HepG2 (cell line): ENCODE data around the gene STX1B. TPM values are rescaled to one million over a fixed set of nuclear protein-coding genes. Genes with fewer than 3 reads are reported as not detected.

Source experiments
- GFI1 ChIP-seq: sonication (generic); formaldehyde crosslinking; IDR thresholded peaks from 2 replicates; pipeline ENCODE4 v1.5.0; 2020; ENCODE audit warnings: missing genetic modification reagents, mild to moderate bottlenecking, borderline replicate concordance
- GZF1 ChIP-seq: sonication (generic); formaldehyde crosslinking; IDR thresholded peaks from 2 replicates; pipeline ENCODE4 v1.5.1; 2020; ENCODE audit warnings: mild to moderate bottlenecking, missing genetic modification reagents
- IKZF1 ChIP-seq: fragments of 450-650 bp; IDR thresholded peaks from 2 replicates; pipeline ENCODE4 v1.7.1; 2016
- KAT8 ChIP-seq: IDR thresholded peaks from 2 replicates; pipeline ENCODE4 v1.6.1; 2016; ENCODE audit warnings: missing genetic modification reagents, missing compliant biosample characterization
- KIAA2018 ChIP-seq: sonication (generic); formaldehyde crosslinking; IDR thresholded peaks from 2 replicates; pipeline ENCODE4 v1.5.0; 2020; ENCODE audit warnings: mild to moderate bottlenecking, missing genetic modification reagents, borderline replicate concordance
- MBNL3 ChIP-seq: fragments of 250-450 bp; sonication (Bioruptor Pico); conservative IDR thresholded peaks from 2 replicates; pipeline ENCODE4 v1.8.0; 2022; ENCODE audit warnings: mild to moderate bottlenecking, inconsistent platforms
- SIN3B ChIP-seq: fragments of 150-350 bp; IDR thresholded peaks from 2 replicates; pipeline ENCODE4 v1.6.1; 2014; ENCODE audit warnings: low read length
- SRSF1 ChIP-seq: fragments of 200-400 bp; formaldehyde crosslinking; optimal IDR thresholded peaks from 2 replicates; pipeline ENCODE3; 2017; ENCODE audit warnings: mild to moderate bottlenecking, low read depth, low read length, moderate library complexity
- ZNF317 ChIP-seq: sonication (generic); formaldehyde crosslinking; IDR thresholded peaks from 2 replicates; pipeline ENCODE4 v1.5.0; 2020; ENCODE audit warnings: mild to moderate bottlenecking, missing genetic modification reagents
- ZNF451 ChIP-seq: sonication (generic); formaldehyde crosslinking; IDR thresholded peaks from 2 replicates; pipeline ENCODE4 v1.5.0; 2020; ENCODE audit warnings: mild to moderate bottlenecking, missing genetic modification reagents
- ZNF549 ChIP-seq: sonication (generic); formaldehyde crosslinking; IDR thresholded peaks from 2 replicates; pipeline ENCODE4 v1.5.0; 2020; ENCODE audit warnings: missing genetic modification reagents
- ZNF616 ChIP-seq: sonication (generic); formaldehyde crosslinking; IDR thresholded peaks from 2 replicates; pipeline ENCODE4 v1.5.0; 2020; ENCODE audit warnings: low read depth, mild to moderate bottlenecking, missing genetic modification reagents
- ZNF816 ChIP-seq: sonication (generic); formaldehyde crosslinking; IDR thresholded peaks from 2 replicates; pipeline ENCODE4 v1.8.0; 2022; ENCODE audit warnings: missing genetic modification reagents, mild to moderate bottlenecking, borderline replicate concordance
- ZNF883 ChIP-seq: sonication (generic); formaldehyde crosslinking; IDR thresholded peaks from 2 replicates; pipeline ENCODE4 v1.5.1; 2020; ENCODE audit warnings: mild to moderate bottlenecking, missing genetic modification reagents; ENCODE audit errors: not compliant biosample characterization
- polyA plus RNA-seq, 8 experiments: library from polyadenylated mRNA; depleted of rRNA in 3 of 8; stranded (reverse) in 7 of 8; unstranded in 1 of 8; fragments of >200 nt; fragmentation: Illumina TruSeq in 4 of 8; extraction: Trizol in 4 of 8; gene quantifications; 2 replicates each; pipeline versions ENCODE4 v1.2.1 to v1.2.3, GENCODE V29; 2011 to 2016; ENCODE audit warnings: low read depth in 4 of 8, missing spikeins in 1 of 8, mixed read lengths in 1 of 8; ENCODE audit not compliant: insufficient read depth in 1 of 8
- total RNA-seq, 5 experiments: library from RNA; depleted of rRNA; stranded (reverse); fragments of >200 nt; fragmentation: Illumina TruSeq; extraction: Trizol; gene quantifications; 2 replicates each; pipeline ENCODE4 v1.2.3, GENCODE V29; 2016; ENCODE audit warnings: low read depth in 1 of 5
- TF ChIP-seq, protein P1 (sequence below): sonication (generic); formaldehyde crosslinking; IDR thresholded peaks from 2 replicates; pipeline ENCODE4 v1.4.0; 2020; ENCODE audit warnings: mild to moderate bottlenecking, missing genetic modification reagents
- TF ChIP-seq, protein P2 (sequence below): sonication (generic); formaldehyde crosslinking; IDR thresholded peaks from 2 replicates; pipeline ENCODE4 v1.4.0; 2020; ENCODE audit warnings: missing genetic modification reagents, mild to moderate bottlenecking, borderline replicate concordance

STX1B gene
- total and polyA plus RNA-seq, 2 of the 13 experiments (the other 11 are each of a cell fraction or from before 2014, with no cell fraction given): 2.1 to 3.0 TPM

DNA sequence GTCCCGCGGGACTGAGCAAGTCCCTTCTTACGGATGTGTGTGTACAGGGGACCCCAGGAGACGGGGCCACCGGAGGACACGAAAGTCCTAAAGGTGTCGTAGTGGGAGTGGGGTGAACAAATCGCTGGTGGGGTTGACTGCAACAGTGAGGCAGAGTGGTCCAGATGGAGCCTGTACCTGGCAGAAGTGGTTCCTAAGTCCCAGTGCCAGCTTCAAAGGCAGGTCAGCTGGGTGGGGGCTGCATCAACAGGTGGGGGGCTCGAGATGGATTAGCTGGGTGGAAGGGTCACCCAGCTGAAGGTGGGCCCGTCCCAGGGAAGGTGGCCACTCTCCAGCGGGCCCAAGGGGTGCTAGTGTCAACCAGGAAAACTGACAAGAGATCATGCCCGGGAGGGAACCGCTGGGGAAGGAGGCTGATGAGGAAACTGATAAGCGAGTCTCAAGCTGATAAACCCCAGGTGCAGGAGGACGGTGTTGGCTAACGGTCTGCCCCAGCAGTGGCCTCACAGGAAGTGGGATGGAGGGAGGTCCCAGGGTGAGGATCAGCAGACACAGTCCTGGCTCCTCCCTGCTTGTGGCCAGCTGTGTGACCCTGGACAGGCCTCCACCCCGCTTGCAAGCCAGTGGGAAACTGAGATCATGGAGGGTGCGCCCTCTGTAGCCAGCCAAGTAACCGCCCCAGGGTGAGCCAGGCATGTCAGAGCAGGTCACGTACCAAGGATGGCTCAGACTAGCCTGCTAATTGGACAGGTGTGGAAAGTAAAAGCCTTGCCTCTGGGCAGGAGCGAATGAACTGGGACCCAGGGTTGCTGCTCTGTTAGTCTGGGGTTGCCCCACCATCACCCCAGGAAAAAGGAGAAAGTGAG lies 60.6 kb downstream of the STX1B start (continued):
- TF ChIP-seq ZNF883 (CRISPR knock-in tag) (no peak), ZNF451 (CRISPR knock-in tag) (peak; percentile 53; the same call in 1 of the 2 replicates), IKZF1 (no peak), ZNF317 (CRISPR knock-in tag) (peak; percentile 77; the same call in 1 of the 2 replicates), SIN3B (no peak), ZNF616 (no peak; the same call in 1 of the 2 replicates), SRSF1 (no peak), KIAA2018 (CRISPR knock-in tag) (no peak), GZF1 (CRISPR knock-in tag) (no peak; the same call in 1 of the 2 replicates), GFI1 (CRISPR knock-in tag) (peak; percentile 68; the same call in 1 of the 2 replicates), KAT8 (peak; percentile 91), ZNF816 (peak; percentile 63; the same call in 1 of the 2 replicates), MBNL3 (CRISPR knock-in tag) (no peak), ZNF549 (no peak)
- TF ChIP-seq, protein P1, sequence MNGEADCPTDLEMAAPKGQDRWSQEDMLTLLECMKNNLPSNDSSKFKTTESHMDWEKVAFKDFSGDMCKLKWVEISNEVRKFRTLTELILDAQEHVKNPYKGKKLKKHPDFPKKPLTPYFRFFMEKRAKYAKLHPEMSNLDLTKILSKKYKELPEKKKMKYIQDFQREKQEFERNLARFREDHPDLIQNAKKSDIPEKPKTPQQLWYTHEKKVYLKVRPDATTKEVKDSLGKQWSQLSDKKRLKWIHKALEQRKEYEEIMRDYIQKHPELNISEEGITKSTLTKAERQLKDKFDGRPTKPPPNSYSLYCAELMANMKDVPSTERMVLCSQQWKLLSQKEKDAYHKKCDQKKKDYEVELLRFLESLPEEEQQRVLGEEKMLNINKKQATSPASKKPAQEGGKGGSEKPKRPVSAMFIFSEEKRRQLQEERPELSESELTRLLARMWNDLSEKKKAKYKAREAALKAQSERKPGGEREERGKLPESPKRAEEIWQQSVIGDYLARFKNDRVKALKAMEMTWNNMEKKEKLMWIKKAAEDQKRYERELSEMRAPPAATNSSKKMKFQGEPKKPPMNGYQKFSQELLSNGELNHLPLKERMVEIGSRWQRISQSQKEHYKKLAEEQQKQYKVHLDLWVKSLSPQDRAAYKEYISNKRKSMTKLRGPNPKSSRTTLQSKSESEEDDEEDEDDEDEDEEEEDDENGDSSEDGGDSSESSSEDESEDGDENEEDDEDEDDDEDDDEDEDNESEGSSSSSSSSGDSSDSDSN: peak; percentile 93
- TF ChIP-seq, protein P2, sequence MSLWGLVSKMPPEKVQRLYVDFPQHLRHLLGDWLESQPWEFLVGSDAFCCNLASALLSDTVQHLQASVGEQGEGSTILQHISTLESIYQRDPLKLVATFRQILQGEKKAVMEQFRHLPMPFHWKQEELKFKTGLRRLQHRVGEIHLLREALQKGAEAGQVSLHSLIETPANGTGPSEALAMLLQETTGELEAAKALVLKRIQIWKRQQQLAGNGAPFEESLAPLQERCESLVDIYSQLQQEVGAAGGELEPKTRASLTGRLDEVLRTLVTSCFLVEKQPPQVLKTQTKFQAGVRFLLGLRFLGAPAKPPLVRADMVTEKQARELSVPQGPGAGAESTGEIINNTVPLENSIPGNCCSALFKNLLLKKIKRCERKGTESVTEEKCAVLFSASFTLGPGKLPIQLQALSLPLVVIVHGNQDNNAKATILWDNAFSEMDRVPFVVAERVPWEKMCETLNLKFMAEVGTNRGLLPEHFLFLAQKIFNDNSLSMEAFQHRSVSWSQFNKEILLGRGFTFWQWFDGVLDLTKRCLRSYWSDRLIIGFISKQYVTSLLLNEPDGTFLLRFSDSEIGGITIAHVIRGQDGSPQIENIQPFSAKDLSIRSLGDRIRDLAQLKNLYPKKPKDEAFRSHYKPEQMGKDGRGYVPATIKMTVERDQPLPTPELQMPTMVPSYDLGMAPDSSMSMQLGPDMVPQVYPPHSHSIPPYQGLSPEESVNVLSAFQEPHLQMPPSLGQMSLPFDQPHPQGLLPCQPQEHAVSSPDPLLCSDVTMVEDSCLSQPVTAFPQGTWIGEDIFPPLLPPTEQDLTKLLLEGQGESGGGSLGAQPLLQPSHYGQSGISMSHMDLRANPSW (CRISPR knock-in tag): peak; percentile 68; the same call in 1 of the 2 replicates
